ENCODE results near the gene FAM210A. TPM values are rescaled to one million over a fixed set of nuclear protein-coding genes. Genes with fewer than 3 reads are reported as not detected.

Gene FAM210A
- total RNA-seq, 1 donor from 2014 or later = 2.1 TPM

- intact Hi-C loops (cut with DNase I) = no loop called here
- Histone ChIP-seq H3K27ac (no peak overlapping the region), H3K4me3 (no peak overlapping the region), H3K9me3 (no peaks in the 10 kb centered on the region), H3K27me3 (no peaks in the 10 kb centered on the region), H3K36me3 (no peaks in the 10 kb centered on the region), H3K4me1 (peaks cover 3% of the 10 kb centered on the region in 2 donors)
- TF ChIP-seq, protein P1, sequence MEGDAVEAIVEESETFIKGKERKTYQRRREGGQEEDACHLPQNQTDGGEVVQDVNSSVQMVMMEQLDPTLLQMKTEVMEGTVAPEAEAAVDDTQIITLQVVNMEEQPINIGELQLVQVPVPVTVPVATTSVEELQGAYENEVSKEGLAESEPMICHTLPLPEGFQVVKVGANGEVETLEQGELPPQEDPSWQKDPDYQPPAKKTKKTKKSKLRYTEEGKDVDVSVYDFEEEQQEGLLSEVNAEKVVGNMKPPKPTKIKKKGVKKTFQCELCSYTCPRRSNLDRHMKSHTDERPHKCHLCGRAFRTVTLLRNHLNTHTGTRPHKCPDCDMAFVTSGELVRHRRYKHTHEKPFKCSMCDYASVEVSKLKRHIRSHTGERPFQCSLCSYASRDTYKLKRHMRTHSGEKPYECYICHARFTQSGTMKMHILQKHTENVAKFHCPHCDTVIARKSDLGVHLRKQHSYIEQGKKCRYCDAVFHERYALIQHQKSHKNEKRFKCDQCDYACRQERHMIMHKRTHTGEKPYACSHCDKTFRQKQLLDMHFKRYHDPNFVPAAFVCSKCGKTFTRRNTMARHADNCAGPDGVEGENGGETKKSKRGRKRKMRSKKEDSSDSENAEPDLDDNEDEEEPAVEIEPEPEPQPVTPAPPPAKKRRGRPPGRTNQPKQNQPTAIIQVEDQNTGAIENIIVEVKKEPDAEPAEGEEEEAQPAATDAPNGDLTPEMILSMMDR (IDR thresholded peaks at IDR 0.05) = no peak
- DNase-seq (ENCODE audit: low spot score in 2 of 2) = no peak
These were observed 98.7 kb downstream of the FAM210A start for GRCh38 chr18:13627639-13628038.

GRCh38 chr18:13626544-13626908 is 99.8 kb downstream of the FAM210A start:
- no peaks in the 10 kb centered on the region for H3K27me3 ChIP-seq
- intact Hi-C loops (cut with DNase I) = no loop called here
- no peak for DNase-seq (ENCODE audit: low spot score in 2 of 2)
- no peak overlapping the region for H3K27ac ChIP-seq
- TF ChIP-seq, protein P1 (IDR thresholded peaks at IDR 0.05) = no peak
- no peak overlapping the region for H3K4me3 ChIP-seq
- H3K4me1 ChIP-seq = peaks cover 3% of the 10 kb centered on the region in 2 donors
- H3K9me3 ChIP-seq = no peaks in the 10 kb centered on the region
- H3K36me3 ChIP-seq = peaks cover 0 to 8% of the 10 kb centered on the region in 2 donors

DNA sequence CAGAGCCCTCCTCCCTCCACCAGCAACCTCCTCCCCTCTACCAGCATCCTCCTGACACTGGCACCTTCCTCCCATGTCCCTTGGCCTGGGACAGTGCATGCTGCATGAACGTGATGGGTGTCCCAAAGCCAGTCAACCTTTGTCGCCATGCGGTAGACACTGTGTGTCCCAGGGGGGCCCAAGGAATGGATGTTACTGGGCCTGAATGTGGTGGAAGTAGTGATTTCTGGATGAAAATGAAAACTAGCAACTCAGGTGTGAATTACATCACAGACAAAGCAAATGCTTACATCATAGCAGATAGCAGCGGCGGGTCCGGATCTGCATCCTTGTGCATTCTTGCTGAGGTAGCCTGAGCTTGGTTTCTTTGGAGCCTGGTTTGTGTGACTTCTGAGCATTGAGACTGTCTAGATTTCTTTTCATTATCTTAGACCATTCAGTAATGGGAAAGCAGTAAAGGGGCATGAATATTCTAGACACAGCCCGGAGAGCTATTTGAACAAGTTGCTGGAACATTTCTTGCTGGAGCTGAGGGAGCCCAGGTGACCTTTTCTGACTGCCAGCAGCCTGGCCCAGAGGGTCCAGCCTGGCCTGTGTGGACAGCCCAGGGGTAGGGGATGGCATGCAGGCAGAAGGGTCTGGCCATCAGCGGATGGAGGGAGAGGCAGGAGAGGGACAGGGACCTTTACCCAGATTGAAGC is 100.4 kb downstream of the FAM210A start:
- no peak overlapping the region for H3K27ac ChIP-seq
- H3K4me1 ChIP-seq = peaks cover 3% of the 10 kb centered on the region in 2 donors
- DNase-seq (ENCODE audit: low spot score in 2 of 2) = no peak
- H3K27me3 ChIP-seq = no peaks in the 10 kb centered on the region
- no peak overlapping the region for H3K4me3 ChIP-seq
- peaks cover 0 to 12% of the 10 kb centered on the region in 2 donors for H3K36me3 ChIP-seq
- TF ChIP-seq, protein P1 (IDR thresholded peaks at IDR 0.05) = no peak
- intact Hi-C loops (cut with DNase I) = no loop called here
- no peaks in the 10 kb centered on the region for H3K9me3 ChIP-seq

GRCh38 chr18:13625355-13625754 is 101.0 kb downstream of the FAM210A start:
- Histone ChIP-seq H3K4me3 (no peak overlapping the region), H3K9me3 (no peaks in the 10 kb centered on the region), H3K36me3 (peaks cover 0 to 13% of the 10 kb centered on the region in 2 donors), H3K4me1 (peaks cover 3% of the 10 kb centered on the region in 2 donors), H3K27ac (no peak overlapping the region), H3K27me3 (no peaks in the 10 kb centered on the region)
- TF ChIP-seq, protein P1 (IDR thresholded peaks at IDR 0.05) = no peak
- no peak for DNase-seq (ENCODE audit: low spot score in 2 of 2)
- intact Hi-C loops (cut with DNase I) = no loop called here

GRCh38 chr18:13624563-13625237 is 101.7 kb downstream of the FAM210A start:
- no peak overlapping the region for H3K27ac ChIP-seq

More at GRCh38 chr18:13624563-13625237, 101.7 kb downstream of the FAM210A start:
- H3K9me3 ChIP-seq = no peaks in the 10 kb centered on the region
- intact Hi-C loops (cut with DNase I) = loop anchor here (5.0 kb wide), 1 partner anchor 72 kb away; no protein-coding TSS in a partner anchor
- H3K4me1 ChIP-seq = peaks cover 0 to under 1% of the 10 kb centered on the region in 2 donors
- no peaks in the 10 kb centered on the region for H3K27me3 ChIP-seq
- TF ChIP-seq, protein P1 (IDR thresholded peaks at IDR 0.05) = no peak
- DNase-seq (ENCODE audit: low spot score in 2 of 2) = no peak
- H3K36me3 ChIP-seq = peaks cover 0 to 13% of the 10 kb centered on the region in 2 donors
- no peak overlapping the region for H3K4me3 ChIP-seq

Measured in ascending aorta (tissue), 2 donors.